MM.1S (cell line): ENCODE results near the gene EP400.
A peak's percentile ranks its signal among the peaks of the same experiment; 100 is the strongest.

Source experiments
- DNase-seq: peaks from one replicate; pipeline ENCODE4 v3.0.0-alpha.2; 2015
- H2AFZ ChIP-seq: fragments of 300-600 bp; sonication (generic); 2 replicates; pipeline ENCODE4 v1.6.0; 2016; ENCODE audit warnings: antibody characterized with exemption, low read length
- H3F3A ChIP-seq: fragments of 300-600 bp; sonication (generic); 2 replicates; pipeline ENCODE4 v1.6.1; 2016; ENCODE audit warnings: mild to moderate bottlenecking, antibody characterized with exemption, low read length, moderate library complexity, mixed read lengths; ENCODE audit not compliant: insufficient read depth
- H3K27ac ChIP-seq: fragments of 300-600 bp; sonication (generic); 2 replicates; pipeline ENCODE4 v1.5.1; 2016; ENCODE audit warnings: mild to moderate bottlenecking, low read length
- H3K27me3 ChIP-seq: fragments of 300-600 bp; sonication (generic); replicated peaks from 2 replicates; pipeline ENCODE4 v1.6.0; 2016; ENCODE audit warnings: low read length; ENCODE audit not compliant: insufficient read depth
- H3K36me3 ChIP-seq: fragments of 300-600 bp; sonication (generic); replicated peaks from 2 replicates; pipeline ENCODE4 v1.6.1; 2016; ENCODE audit warnings: mild to moderate bottlenecking, low read length, mixed read lengths; ENCODE audit not compliant: insufficient read depth
- H3K4me1 ChIP-seq: fragments of 300-600 bp; sonication (generic); 2 replicates; pipeline ENCODE4 v1.6.1; 2016; ENCODE audit warnings: low read length, mixed read lengths
- H3K4me2 ChIP-seq: fragments of 300-600 bp; sonication (generic); 2 replicates; pipeline ENCODE4 v1.6.0; 2016; ENCODE audit warnings: low read depth, low read length
- H3K4me3 ChIP-seq: fragments of 300-600 bp; sonication (generic); 2 replicates; pipeline ENCODE4 v1.5.1; 2016; ENCODE audit warnings: low read length, mixed read lengths
- H3K79me2 ChIP-seq: fragments of 300-600 bp; sonication (generic); 2 replicates; pipeline ENCODE4 v1.6.1; 2016; ENCODE audit warnings: mixed run types, low read length, mixed read lengths
- H3K9ac ChIP-seq: fragments of 300-600 bp; sonication (generic); 2 replicates; pipeline ENCODE4 v1.6.1; 2016; ENCODE audit warnings: low read length, mixed read lengths
- H3K9me2 ChIP-seq: fragments of 300-600 bp; sonication (generic); replicated peaks from 2 replicates; pipeline ENCODE4 v1.6.1; 2016; ENCODE audit warnings: mild to moderate bottlenecking, low read length, mixed read lengths; ENCODE audit not compliant: insufficient read depth
- H3K9me3 ChIP-seq: fragments of 300-600 bp; sonication (generic); replicated peaks from 2 replicates; pipeline ENCODE4 v1.6.1; 2016; ENCODE audit warnings: mild to moderate bottlenecking, low read length, mixed read lengths; ENCODE audit not compliant: insufficient read depth
- H4K20me1 ChIP-seq: fragments of 300-600 bp; sonication (generic); 2 replicates; pipeline ENCODE4 v1.6.1; 2016; ENCODE audit warnings: mild to moderate bottlenecking, low read length, moderate library complexity, mixed read lengths; ENCODE audit not compliant: insufficient read depth
- EZH2 ChIP-seq: fragments of 300-600 bp; sonication (generic); optimal IDR thresholded peaks from 2 replicates; pipeline ENCODE3; 2017; ENCODE audit warnings: low read depth, mild to moderate bottlenecking, antibody characterized with exemption, low read length, mixed read lengths
- EZH2phosphoT487 ChIP-seq: fragments of 300-600 bp; sonication (generic); IDR thresholded peaks from 2 replicates; pipeline ENCODE4 v1.6.1; 2018; ENCODE audit warnings: antibody characterized with exemption, low read length
- TF ChIP-seq, protein P1 (sequence below): fragments of 300-600 bp; sonication (generic); IDR thresholded peaks from 2 replicates; pipeline ENCODE4 v1.5.1; 2016; ENCODE audit warnings: antibody characterized with exemption, low read length, mixed read lengths

EP400 gene

DNA sequence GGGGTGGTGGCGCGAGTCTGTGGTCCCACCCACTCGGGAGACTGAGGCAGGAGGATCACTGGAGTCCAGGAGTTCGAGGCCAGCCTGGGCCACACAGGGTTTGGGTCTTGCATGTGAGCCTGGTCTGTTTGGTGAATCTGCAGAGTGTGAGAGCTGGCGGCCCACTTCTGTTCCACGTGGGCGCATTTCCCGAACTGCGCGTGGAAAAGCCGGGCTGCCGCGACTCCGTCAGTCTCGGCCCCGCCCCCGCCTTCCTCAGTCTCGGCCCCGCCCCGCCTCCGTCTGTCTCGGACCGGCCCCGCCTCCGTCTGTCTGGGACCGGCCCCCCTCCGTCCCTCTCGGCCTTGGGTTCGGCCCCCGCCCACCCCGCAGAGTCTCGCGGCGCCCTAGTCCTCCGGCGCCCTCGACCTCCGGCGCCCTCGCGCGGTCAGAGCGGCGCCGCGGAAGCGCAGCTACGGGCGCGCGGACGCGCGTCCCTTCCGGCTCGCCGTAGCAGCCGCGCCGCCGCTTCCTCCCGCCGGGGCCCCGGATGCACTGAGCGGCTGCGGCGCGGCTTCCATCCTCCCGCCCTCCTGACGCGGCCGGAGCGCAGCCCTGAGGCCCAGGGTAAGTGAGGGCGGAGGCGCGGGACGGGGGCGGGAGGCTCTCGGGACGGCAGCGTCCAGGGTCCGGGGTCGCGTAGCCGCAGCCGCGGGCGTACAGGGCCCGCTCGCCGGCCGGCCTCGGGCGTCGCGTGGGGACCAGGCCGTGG lies at the start of gene EP400:
Gene EP400 (plus strand): TSS at position 512 of the 751 bp plus-strand sequence. CDS start 10,678 bp downstream, outside the sequence.
- Histone ChIP-seq H3K79me2 (peaks cover 34% of the 10 kb centered on the region), H3K4me2 (peak within 1 kb of the TSS; percentile 47; the same call in 1 of the 2 replicates), H3K4me3 (peak within 1 kb of the TSS; percentile 72), H3K4me1 (no peaks in the 10 kb centered on the region), H3K36me3 (no peaks in the 10 kb centered on the region), H3F3A (no peaks in the 10 kb centered on the region), H3K9me3 (no peaks in the 10 kb centered on the region), H3K27me3 (no peaks in the 10 kb centered on the region), H2AFZ (peak within 1 kb of the TSS; percentile 45; the same call in 1 of the 2 replicates), H4K20me1 (0 out of 2 replicates have a peak, but pooled peaks cover 2% of the 10 kb centered on the region), H3K9ac (peak within 1 kb of the TSS; percentile 64), H3K27ac (no peak within 1 kb of the TSS), H3K9me2 (no peaks in the 10 kb centered on the region)
- TF ChIP-seq EZH2 (no peak), EZH2phosphoT487 (no peak)
- TF ChIP-seq, protein P1, sequence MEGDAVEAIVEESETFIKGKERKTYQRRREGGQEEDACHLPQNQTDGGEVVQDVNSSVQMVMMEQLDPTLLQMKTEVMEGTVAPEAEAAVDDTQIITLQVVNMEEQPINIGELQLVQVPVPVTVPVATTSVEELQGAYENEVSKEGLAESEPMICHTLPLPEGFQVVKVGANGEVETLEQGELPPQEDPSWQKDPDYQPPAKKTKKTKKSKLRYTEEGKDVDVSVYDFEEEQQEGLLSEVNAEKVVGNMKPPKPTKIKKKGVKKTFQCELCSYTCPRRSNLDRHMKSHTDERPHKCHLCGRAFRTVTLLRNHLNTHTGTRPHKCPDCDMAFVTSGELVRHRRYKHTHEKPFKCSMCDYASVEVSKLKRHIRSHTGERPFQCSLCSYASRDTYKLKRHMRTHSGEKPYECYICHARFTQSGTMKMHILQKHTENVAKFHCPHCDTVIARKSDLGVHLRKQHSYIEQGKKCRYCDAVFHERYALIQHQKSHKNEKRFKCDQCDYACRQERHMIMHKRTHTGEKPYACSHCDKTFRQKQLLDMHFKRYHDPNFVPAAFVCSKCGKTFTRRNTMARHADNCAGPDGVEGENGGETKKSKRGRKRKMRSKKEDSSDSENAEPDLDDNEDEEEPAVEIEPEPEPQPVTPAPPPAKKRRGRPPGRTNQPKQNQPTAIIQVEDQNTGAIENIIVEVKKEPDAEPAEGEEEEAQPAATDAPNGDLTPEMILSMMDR: peak; percentile 9; the same call in 1 of the 2 replicates
- peak; percentile 84 for DNase-seq

GRCh38 chr12:131900397-131900796 lies 49.3 kb upstream of the EP400 start:
- DNase-seq: no peak
- H3K27ac ChIP-seq: no peak overlapping the region
- H3K4me2 ChIP-seq: no peak overlapping the region
- H3K27me3 ChIP-seq: no peaks in the 10 kb centered on the region
- no peaks in the 10 kb centered on the region for H3K9me3 ChIP-seq
- no peak overlapping the region for H3K9ac ChIP-seq
- H4K20me1 ChIP-seq: no peaks in the 10 kb centered on the region
- H3K4me3 ChIP-seq: no peak overlapping the region
- H3K79me2 ChIP-seq: no peaks in the 10 kb centered on the region; the same call in 1 of the 2 replicates
- H3K9me2 ChIP-seq: no peaks in the 10 kb centered on the region
- no peak overlapping the region for H2AFZ ChIP-seq
- TF ChIP-seq EZH2: no peak
- TF ChIP-seq, protein P1: no peak
- no peak for TF ChIP-seq EZH2phosphoT487
- H3F3A ChIP-seq: no peaks in the 10 kb centered on the region
- H3K36me3 ChIP-seq: no peaks in the 10 kb centered on the region
- H3K4me1 ChIP-seq: no peaks in the 10 kb centered on the region

GRCh38 chr12:131901431-131902331 lies 48.1 kb upstream of the EP400 start:
- no peaks in the 10 kb centered on the region for H3K36me3 ChIP-seq
- TF ChIP-seq, protein P1: no peak
- TF ChIP-seq EZH2phosphoT487 (no peak), EZH2 (no peak)
- no peak overlapping the region for H3K4me2 ChIP-seq
- no peaks in the 10 kb centered on the region for H3K4me1 ChIP-seq
- H3K27me3 ChIP-seq: no peaks in the 10 kb centered on the region
- H3K9me3 ChIP-seq: no peaks in the 10 kb centered on the region
- H3F3A ChIP-seq: no peaks in the 10 kb centered on the region
- H2AFZ ChIP-seq: no peak overlapping the region
- no peaks in the 10 kb centered on the region for H4K20me1 ChIP-seq
- H3K9me2 ChIP-seq: no peaks in the 10 kb centered on the region
- no peak overlapping the region for H3K9ac ChIP-seq
- DNase-seq: no peak
- no peak overlapping the region for H3K4me3 ChIP-seq
- H3K27ac ChIP-seq: no peak overlapping the region
- H3K79me2 ChIP-seq: no peaks in the 10 kb centered on the region
